Rectal smooth muscle tissue (tissue), 1 donor: Measurements from ENCODE around the gene PRH2.

ENCODE experiments used
- H3K27ac ChIP-seq: one replicate; pipeline ENCODE4 v1.7.0; 2013; ENCODE audit warnings: low read depth, low read length, inconsistent platforms
- H3K27me3 ChIP-seq: one replicate; pipeline ENCODE4 v1.7.0; 2013; ENCODE audit warnings: low read length; ENCODE audit not compliant: control insufficient read depth, insufficient read depth
- H3K36me3 ChIP-seq: one replicate; pipeline ENCODE4 v1.7.0; 2013; ENCODE audit warnings: low read length; ENCODE audit not compliant: control insufficient read depth, insufficient read depth
- H3K4me1 ChIP-seq: one replicate; pipeline ENCODE4 v1.7.0; 2013; ENCODE audit warnings: low read length; ENCODE audit not compliant: control insufficient read depth, insufficient read depth
- H3K4me3 ChIP-seq: one replicate; pipeline ENCODE4 v1.7.0; 2013; ENCODE audit warnings: low read length
- H3K9ac ChIP-seq: one replicate; pipeline ENCODE4 v1.7.0; 2013; ENCODE audit warnings: low read length

The PRH2 gene

DNA sequence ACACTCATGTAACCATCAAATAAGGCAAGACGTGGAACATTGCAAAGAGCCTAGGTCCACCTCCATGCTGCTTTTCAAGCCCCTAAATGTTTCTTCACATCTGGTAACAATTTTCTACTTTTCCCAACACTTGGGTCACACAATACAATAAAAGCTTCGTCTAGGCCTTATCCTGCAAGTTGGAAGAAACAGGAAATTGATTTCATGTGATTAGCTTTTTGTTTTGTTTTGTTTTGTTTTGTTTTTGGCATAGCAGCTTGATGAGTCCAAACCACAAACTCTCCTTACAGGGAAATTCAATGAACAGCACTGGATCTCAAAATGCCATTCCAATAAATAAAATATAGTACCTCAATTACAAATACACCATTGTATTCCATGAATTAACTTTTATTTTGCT is 38.4 kb downstream of the PRH2 start:
- H3K9ac ChIP-seq = no peak overlapping the region
- H3K27me3 ChIP-seq = no peaks in the 10 kb centered on the region
- H3K4me1 ChIP-seq = no peaks in the 10 kb centered on the region
- H3K27ac ChIP-seq = no peak overlapping the region
- H3K36me3 ChIP-seq = no peaks in the 10 kb centered on the region
- H3K4me3 ChIP-seq = no peak overlapping the region

DNA sequence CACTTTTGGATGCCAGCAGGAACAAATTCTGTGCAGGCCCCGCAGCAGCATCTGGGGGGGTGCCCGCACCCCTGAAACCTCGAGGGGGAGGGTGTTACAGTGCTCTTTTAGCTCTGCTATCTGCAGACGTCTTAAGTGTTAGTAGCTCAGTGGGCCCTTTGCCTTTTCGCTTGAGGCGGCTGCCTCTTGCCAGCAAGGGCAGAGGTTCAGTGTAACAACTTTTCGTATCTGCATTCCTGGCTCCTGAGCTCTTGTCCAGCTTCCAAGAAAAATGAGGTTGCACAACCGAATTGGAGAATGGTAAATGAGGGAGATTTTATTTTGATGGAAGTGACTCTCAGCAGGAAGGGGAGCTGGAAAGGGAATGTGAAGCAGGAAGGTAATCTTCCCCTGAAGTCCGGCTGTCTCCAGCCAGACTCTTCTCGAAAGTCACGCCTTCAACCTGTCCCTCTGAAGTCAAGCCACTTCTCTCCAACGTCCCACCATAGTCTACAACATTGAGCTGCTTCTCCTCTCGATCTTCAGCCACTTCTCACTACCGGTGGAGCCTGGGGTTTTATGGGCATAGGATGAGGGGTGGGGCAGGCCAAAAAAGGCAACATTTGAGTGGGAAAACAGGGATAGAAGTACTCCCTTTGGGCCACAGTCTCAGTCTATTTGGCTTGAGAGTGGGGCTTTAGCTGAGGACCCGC is 39.9 kb downstream of the PRH2 start:
- Histone ChIP-seq H3K4me3 (no peak overlapping the region), H3K36me3 (no peaks in the 10 kb centered on the region), H3K27me3 (no peaks in the 10 kb centered on the region), H3K27ac (no peak overlapping the region), H3K9ac (no peak overlapping the region), H3K4me1 (no peaks in the 10 kb centered on the region)

DNA sequence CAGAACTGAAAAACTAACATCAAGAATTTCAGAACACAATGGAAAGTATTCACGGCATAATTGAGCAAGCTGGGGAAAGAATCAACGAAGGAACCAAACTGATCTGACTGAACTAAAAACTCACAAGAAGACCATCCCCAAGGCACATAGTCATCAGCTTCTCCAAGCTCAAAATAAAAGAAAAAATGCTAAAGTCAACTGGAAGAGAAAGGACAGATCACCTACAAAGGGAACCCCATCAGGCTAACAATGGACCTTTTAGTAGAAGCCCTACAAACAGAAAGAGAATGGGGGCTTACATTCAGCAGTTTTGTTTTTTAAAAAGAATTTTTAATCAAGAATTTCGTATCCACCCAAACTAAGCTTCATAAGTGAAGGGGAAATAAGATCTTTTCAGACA is 45.9 kb downstream of the PRH2 start:
- Histone ChIP-seq H3K27me3 (no peaks in the 10 kb centered on the region), H3K4me3 (no peak overlapping the region), H3K27ac (no peak overlapping the region), H3K4me1 (no peaks in the 10 kb centered on the region), H3K9ac (no peak overlapping the region), H3K36me3 (no peaks in the 10 kb centered on the region)

DNA sequence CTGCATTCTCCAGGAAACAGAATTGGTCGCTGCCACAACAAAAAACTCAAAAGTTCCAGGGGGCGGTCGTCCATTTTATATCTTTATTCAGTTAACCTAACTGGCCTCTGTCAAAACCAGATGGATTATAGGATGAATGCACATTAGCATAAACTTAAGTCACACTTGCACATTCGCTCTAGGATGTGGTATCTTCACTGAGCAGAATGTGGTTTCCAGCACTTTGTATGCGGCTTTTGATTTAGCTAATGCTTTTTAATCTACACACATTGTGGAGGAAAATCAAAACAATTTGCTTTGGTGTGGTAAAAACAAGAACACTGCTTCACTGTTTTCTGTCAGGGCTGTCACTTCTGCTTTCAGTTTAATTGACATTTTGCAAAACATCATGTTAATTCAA is 53.2 kb downstream of the PRH2 start:
- Histone ChIP-seq H3K27me3 (no peaks in the 10 kb centered on the region), H3K36me3 (no peaks in the 10 kb centered on the region), H3K4me3 (no peak overlapping the region), H3K9ac (no peak overlapping the region), H3K27ac (no peak overlapping the region), H3K4me1 (no peaks in the 10 kb centered on the region)
